Measurements from ENCODE around the gene VGLL2.

VGLL2 gene

DNA sequence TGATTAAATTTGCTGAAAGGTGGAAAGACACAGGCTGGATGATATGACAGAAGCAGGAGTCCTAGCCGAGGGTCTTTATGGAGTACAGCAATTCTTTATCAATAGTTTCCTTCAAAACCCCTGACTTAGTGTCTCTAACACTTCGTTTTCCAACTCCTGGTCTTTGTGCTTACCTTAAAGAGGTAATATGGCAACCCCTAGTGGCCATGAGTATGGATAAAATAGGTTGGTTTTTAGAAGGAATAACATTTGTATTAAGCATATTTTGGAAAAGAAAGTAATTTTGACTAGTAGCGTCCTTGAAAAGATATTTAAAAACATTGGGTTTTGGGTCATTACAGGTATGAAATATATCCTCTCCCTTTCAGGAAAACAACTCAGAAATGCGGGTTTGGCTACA is 51.9 kb downstream of the VGLL2 start:
- no peak for DNase-seq (ENCODE audit: low read depth, low spot score)
